ENCODE data around the gene RFTN1.

DNA sequence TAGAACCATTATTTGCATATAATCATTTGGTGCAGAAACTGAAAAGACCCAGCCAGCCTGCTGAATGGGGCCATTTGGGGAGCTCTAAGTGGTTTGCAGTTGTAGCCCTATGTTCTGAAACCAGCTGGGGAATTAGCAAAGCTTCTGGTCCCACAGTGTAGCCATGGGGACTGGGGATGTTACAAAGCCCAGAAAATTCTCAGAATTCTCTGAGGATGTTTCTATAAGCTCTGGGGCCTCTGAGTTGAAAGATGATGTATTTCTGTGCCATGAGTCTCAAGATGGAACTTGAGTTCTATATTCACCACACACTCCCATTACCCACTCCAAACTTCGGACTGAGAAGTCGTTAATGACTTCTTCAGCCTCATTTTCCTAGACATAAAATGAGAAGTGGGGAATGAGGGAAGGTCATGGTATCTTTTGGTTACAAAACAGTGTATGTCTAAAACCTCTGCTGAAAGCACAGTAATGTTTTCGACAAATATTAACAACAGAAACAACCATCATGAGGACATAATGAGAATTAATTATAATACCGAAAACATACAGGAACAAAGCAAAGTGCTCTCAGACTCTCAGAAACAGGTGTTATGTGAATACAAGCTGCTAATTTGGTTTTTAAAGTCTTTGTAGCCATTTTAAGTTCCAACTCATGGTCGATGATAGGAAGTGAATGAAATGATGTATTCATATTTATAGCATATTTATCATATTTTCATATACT, 89.4 kb downstream of the RFTN1 start:
- no peak for TF ChIP-seq CTCF (IDR thresholded peaks at IDR 0.05)
- TF ChIP-seq POLR2A (IDR thresholded peaks at IDR 0.05): no peak

Data from heart left ventricle (tissue), 13 donors.